ENCODE data around the gene ATF4.

The ATF4 gene

DNA sequence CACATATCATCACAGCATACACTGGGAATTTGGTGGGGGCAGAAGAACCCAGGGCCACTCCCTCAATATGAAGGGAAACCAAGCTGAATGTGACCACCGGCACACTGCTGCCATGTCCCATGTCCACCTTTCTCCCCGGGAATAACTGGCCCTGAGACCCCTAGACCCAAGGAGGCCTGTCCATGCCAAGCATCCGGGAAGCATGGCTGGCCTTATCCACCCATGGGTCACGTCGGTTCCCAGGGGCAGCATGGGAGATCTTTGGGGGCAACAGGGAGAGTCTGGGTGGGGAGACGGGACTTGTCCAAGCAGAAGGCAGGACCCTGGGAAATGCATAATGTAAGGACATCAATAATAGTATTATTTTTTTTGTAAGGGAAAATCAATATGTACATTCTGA, 28.7 kb upstream of the ATF4 start:
- H3K27ac ChIP-seq (ENCODE audit: low read length) = no peak overlapping the region
- H3K36me3 ChIP-seq (replicated peaks; ENCODE audit: insufficient read depth, low read length) = no peaks in the 10 kb centered on the region
- H3K9me3 ChIP-seq (replicated peaks; ENCODE audit: insufficient read depth, low read length) = no peaks in the 10 kb centered on the region
- no peak overlapping the region for H3K4me3 ChIP-seq (ENCODE audit: low read length)
- no peaks in the 10 kb centered on the region for H3K9me2 ChIP-seq (replicated peaks; ENCODE audit: insufficient read depth, low read length)
- H2AFZ ChIP-seq (ENCODE audit: low read length) = no peak overlapping the region
- H3K4me1 ChIP-seq (ENCODE audit: low read length) = 0 out of 2 replicates have a peak, but pooled peaks cover 7% of the 10 kb centered on the region
- H3K4me2 ChIP-seq (ENCODE audit: low read depth, low read length) = no peak overlapping the region
- no peak overlapping the region for H3K9ac ChIP-seq (ENCODE audit: low read length)
- peaks cover 34% of the 10 kb centered on the region for H3K79me2 ChIP-seq (ENCODE audit: low read length)
- H3K27me3 ChIP-seq (replicated peaks; ENCODE audit: insufficient read depth, low read length) = no peaks in the 10 kb centered on the region
- TF ChIP-seq EZH2 (optimal IDR thresholded peaks at IDR 0.05; ENCODE audit: low read depth, low read length) (no peak), EZH2phosphoT487 (IDR thresholded peaks at IDR 0.05; ENCODE audit: low read length) (no peak)
- TF ChIP-seq, protein P1, sequence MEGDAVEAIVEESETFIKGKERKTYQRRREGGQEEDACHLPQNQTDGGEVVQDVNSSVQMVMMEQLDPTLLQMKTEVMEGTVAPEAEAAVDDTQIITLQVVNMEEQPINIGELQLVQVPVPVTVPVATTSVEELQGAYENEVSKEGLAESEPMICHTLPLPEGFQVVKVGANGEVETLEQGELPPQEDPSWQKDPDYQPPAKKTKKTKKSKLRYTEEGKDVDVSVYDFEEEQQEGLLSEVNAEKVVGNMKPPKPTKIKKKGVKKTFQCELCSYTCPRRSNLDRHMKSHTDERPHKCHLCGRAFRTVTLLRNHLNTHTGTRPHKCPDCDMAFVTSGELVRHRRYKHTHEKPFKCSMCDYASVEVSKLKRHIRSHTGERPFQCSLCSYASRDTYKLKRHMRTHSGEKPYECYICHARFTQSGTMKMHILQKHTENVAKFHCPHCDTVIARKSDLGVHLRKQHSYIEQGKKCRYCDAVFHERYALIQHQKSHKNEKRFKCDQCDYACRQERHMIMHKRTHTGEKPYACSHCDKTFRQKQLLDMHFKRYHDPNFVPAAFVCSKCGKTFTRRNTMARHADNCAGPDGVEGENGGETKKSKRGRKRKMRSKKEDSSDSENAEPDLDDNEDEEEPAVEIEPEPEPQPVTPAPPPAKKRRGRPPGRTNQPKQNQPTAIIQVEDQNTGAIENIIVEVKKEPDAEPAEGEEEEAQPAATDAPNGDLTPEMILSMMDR (IDR thresholded peaks at IDR 0.05; ENCODE audit: low read length) = no peak
- 0 out of 2 replicates have a peak, but pooled peaks cover 8% of the 10 kb centered on the region for H3F3A ChIP-seq (ENCODE audit: insufficient read depth, low read length)
- no peak for DNase-seq
- H4K20me1 ChIP-seq (ENCODE audit: insufficient read depth, low read length) = no peaks in the 10 kb centered on the region; the same call in 1 of the 2 replicates

DNA sequence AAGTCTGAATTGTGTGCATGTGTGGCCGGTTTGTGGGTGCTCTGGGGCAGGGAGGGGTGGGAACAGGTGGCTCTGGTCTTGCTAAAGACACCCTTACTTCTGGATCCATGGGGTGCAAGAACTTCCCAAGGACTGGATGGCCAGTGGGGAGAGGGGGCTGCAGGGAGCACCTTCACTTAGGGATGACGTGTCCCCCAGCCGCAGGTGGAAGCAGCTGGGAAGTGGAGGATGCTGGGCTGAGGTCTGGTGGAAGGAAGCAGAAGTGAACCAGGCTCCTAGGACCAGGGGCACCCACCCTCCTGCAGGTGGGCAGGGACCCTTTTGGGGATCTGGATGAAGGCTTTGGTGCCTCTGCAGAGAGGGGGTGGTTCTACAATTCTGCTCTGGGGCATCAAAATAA, 28.2 kb upstream of the ATF4 start:
- H3K36me3 ChIP-seq (replicated peaks; ENCODE audit: insufficient read depth, low read length) = no peaks in the 10 kb centered on the region
- no peak for DNase-seq
- H3K4me1 ChIP-seq (ENCODE audit: low read length) = 0 out of 2 replicates have a peak, but pooled peaks cover 7% of the 10 kb centered on the region
- TF ChIP-seq EZH2 (optimal IDR thresholded peaks at IDR 0.05; ENCODE audit: low read depth, low read length) = no peak
- no peak for TF ChIP-seq EZH2phosphoT487 (IDR thresholded peaks at IDR 0.05; ENCODE audit: low read length)
- TF ChIP-seq, protein P1 (IDR thresholded peaks at IDR 0.05; ENCODE audit: low read length) = no peak
- H3K27ac ChIP-seq (ENCODE audit: low read length) = no peak overlapping the region
- no peak overlapping the region for H2AFZ ChIP-seq (ENCODE audit: low read length)
- peaks cover 33% of the 10 kb centered on the region for H3K79me2 ChIP-seq (ENCODE audit: low read length)
- H4K20me1 ChIP-seq (ENCODE audit: insufficient read depth, low read length) = no peaks in the 10 kb centered on the region; the same call in 1 of the 2 replicates
- no peaks in the 10 kb centered on the region for H3K27me3 ChIP-seq (replicated peaks; ENCODE audit: insufficient read depth, low read length)
- H3K4me2 ChIP-seq (ENCODE audit: low read depth, low read length) = no peak overlapping the region
- H3K9me2 ChIP-seq (replicated peaks; ENCODE audit: insufficient read depth, low read length) = no peaks in the 10 kb centered on the region
- H3F3A ChIP-seq (ENCODE audit: insufficient read depth, low read length) = 0 out of 2 replicates have a peak, but pooled peaks cover 8% of the 10 kb centered on the region
- no peak overlapping the region for H3K4me3 ChIP-seq (ENCODE audit: low read length)
- no peaks in the 10 kb centered on the region for H3K9me3 ChIP-seq (replicated peaks; ENCODE audit: insufficient read depth, low read length)
- no peak overlapping the region for H3K9ac ChIP-seq (ENCODE audit: low read length)

GRCh38 chr22:39493759-39494158, 26.6 kb upstream of the ATF4 start:
- no peak for DNase-seq
- TF ChIP-seq EZH2 (optimal IDR thresholded peaks at IDR 0.05; ENCODE audit: low read depth, low read length) (no peak), EZH2phosphoT487 (IDR thresholded peaks at IDR 0.05; ENCODE audit: low read length) (no peak)
- TF ChIP-seq, protein P1 (IDR thresholded peaks at IDR 0.05; ENCODE audit: low read length) = no peak
- 0 out of 2 replicates have a peak, but pooled peaks cover 8% of the 10 kb centered on the region for H3F3A ChIP-seq (ENCODE audit: insufficient read depth, low read length)
- no peaks in the 10 kb centered on the region for H4K20me1 ChIP-seq (ENCODE audit: insufficient read depth, low read length)
- H3K36me3 ChIP-seq (replicated peaks; ENCODE audit: insufficient read depth, low read length) = no peaks in the 10 kb centered on the region
- H3K9ac ChIP-seq (ENCODE audit: low read length) = no peak overlapping the region
- no peaks in the 10 kb centered on the region for H3K9me2 ChIP-seq (replicated peaks; ENCODE audit: insufficient read depth, low read length)
- no peaks in the 10 kb centered on the region for H3K9me3 ChIP-seq (replicated peaks; ENCODE audit: insufficient read depth, low read length)
- H3K4me2 ChIP-seq (ENCODE audit: low read depth, low read length) = no peak overlapping the region
- H3K27ac ChIP-seq (ENCODE audit: low read length) = no peak overlapping the region
- H2AFZ ChIP-seq (ENCODE audit: low read length) = no peak overlapping the region
- no peak overlapping the region for H3K4me3 ChIP-seq (ENCODE audit: low read length)
- H3K27me3 ChIP-seq (replicated peaks; ENCODE audit: insufficient read depth, low read length) = no peaks in the 10 kb centered on the region
- H3K79me2 ChIP-seq (ENCODE audit: low read length) = peaks cover 20% of the 10 kb centered on the region
- H3K4me1 ChIP-seq (ENCODE audit: low read length) = 0 out of 2 replicates have a peak, but pooled peaks cover 7% of the 10 kb centered on the region

All from MM.1S (cell line).